Loucy (cell line): ENCODE results near the gene CYTH3.

Source experiments
- H2AFZ ChIP-seq: fragments of 200-600 bp; sonication (generic); 2 replicates; pipeline ENCODE4 v1.6.0; 2016; ENCODE audit warnings: antibody characterized with exemption, mild to moderate bottlenecking, low read length, moderate library complexity
- H3F3A ChIP-seq: fragments of 200-600 bp; 2 replicates; pipeline ENCODE4 v1.6.0; 2016; ENCODE audit warnings: antibody characterized with exemption, low read depth, mild to moderate bottlenecking
- H3K27me3 ChIP-seq: fragments of 200-600 bp; sonication (generic); 2 replicates; pipeline ENCODE4 v1.6.1; 2014; ENCODE audit warnings: low read length, mild to moderate bottlenecking; ENCODE audit not compliant: insufficient read depth, poor library complexity, severe bottlenecking
- H3K36me3 ChIP-seq: fragments of 200-600 bp; sonication (generic); 2 replicates; pipeline ENCODE4 v1.6.1; 2016; ENCODE audit warnings: low read length; ENCODE audit not compliant: insufficient read depth
- H3K4me1 ChIP-seq: fragments of 200-600 bp; sonication (generic); 2 replicates; pipeline ENCODE4 v1.5.1; 2014; ENCODE audit warnings: low read length, mild to moderate bottlenecking; ENCODE audit not compliant: insufficient read depth, poor library complexity, severe bottlenecking
- H3K4me2 ChIP-seq: fragments of 200-600 bp; sonication (generic); 2 replicates; pipeline ENCODE4 v1.6.0; 2014; ENCODE audit warnings: antibody characterized with exemption, low read length, low read depth, mild to moderate bottlenecking; ENCODE audit not compliant: poor library complexity, severe bottlenecking
- H3K4me3 ChIP-seq: fragments of 200-600 bp; sonication (generic); 2 replicates; pipeline ENCODE4 v1.5.1; 2014; ENCODE audit warnings: low read length, mild to moderate bottlenecking, mixed read lengths; ENCODE audit not compliant: poor library complexity, severe bottlenecking
- H3K79me2 ChIP-seq: fragments of 200-600 bp; sonication (generic); 2 replicates; pipeline ENCODE4 v1.6.1; 2014; ENCODE audit warnings: low read length; ENCODE audit not compliant: insufficient read depth
- H3K9ac ChIP-seq: fragments of 200-600 bp; sonication (generic); 2 replicates; pipeline ENCODE4 v1.6.0; 2014; ENCODE audit warnings: mild to moderate bottlenecking, low read depth, low read length, moderate library complexity; ENCODE audit not compliant: poor library complexity, severe bottlenecking
- H3K9me2 ChIP-seq: fragments of 200-600 bp; sonication (generic); replicated peaks from 2 replicates; pipeline ENCODE4 v1.6.1; 2016; ENCODE audit warnings: low read depth, low read length, mixed read lengths
- H3K9me3 ChIP-seq: fragments of 200-600 bp; sonication (generic); 2 replicates; pipeline ENCODE4 v1.6.1; 2014; ENCODE audit warnings: mild to moderate bottlenecking, antibody characterized with exemption, low read length, low read depth; ENCODE audit not compliant: insufficient read depth
- H4K20me1 ChIP-seq: fragments of 200-600 bp; sonication (generic); 2 replicates; pipeline ENCODE4 v1.6.0; 2014; ENCODE audit warnings: antibody characterized with exemption, low read length, mild to moderate bottlenecking; ENCODE audit not compliant: insufficient read depth, poor library complexity, severe bottlenecking
- CTCF ChIP-seq: fragments of 200-600 bp; sonication (generic); conservative IDR thresholded peaks from 2 replicates; pipeline ENCODE4 v1.5.1; 2014; ENCODE audit warnings: mild to moderate bottlenecking, antibody characterized with exemption, low read length
- EZH2phosphoT487 ChIP-seq: fragments of 200-600 bp; IDR thresholded peaks from 2 replicates; pipeline ENCODE4 v1.6.1; 2018; ENCODE audit warnings: antibody characterized with exemption, mild to moderate bottlenecking, moderate library complexity, borderline replicate concordance

The CYTH3 gene

GRCh38 chr7:6170571-6171531, 101.6 kb downstream of the CYTH3 start:
- H3K9me3 ChIP-seq: no peaks in the 10 kb centered on the region
- TF ChIP-seq EZH2phosphoT487 (no peak), CTCF (no peak)
- H3K4me2 ChIP-seq: no peak overlapping the region
- no peak overlapping the region for H3K4me3 ChIP-seq
- no peak overlapping the region for H3K9ac ChIP-seq
- H2AFZ ChIP-seq: no peak overlapping the region
- no peaks in the 10 kb centered on the region for H4K20me1 ChIP-seq
- no peaks in the 10 kb centered on the region for H3K27me3 ChIP-seq
- no peaks in the 10 kb centered on the region for H3K9me2 ChIP-seq
- no peaks in the 10 kb centered on the region for H3K79me2 ChIP-seq
- no peaks in the 10 kb centered on the region for H3K36me3 ChIP-seq
- H3F3A ChIP-seq: no peaks in the 10 kb centered on the region
- no peaks in the 10 kb centered on the region for H3K4me1 ChIP-seq

- Histone ChIP-seq H3K9ac (no peak overlapping the region), H4K20me1 (no peaks in the 10 kb centered on the region), H3K4me2 (no peak overlapping the region), H3K4me3 (no peak overlapping the region), H2AFZ (no peak overlapping the region), H3K36me3 (no peaks in the 10 kb centered on the region), H3K79me2 (no peaks in the 10 kb centered on the region), H3K9me3 (no peaks in the 10 kb centered on the region), H3K4me1 (no peaks in the 10 kb centered on the region), H3K9me2 (no peaks in the 10 kb centered on the region), H3F3A (no peaks in the 10 kb centered on the region), H3K27me3 (no peaks in the 10 kb centered on the region)
- no peak for TF ChIP-seq EZH2phosphoT487
- no peak for TF ChIP-seq CTCF
These were observed 102.5 kb downstream of the CYTH3 start for GRCh38 chr7:6169805-6170520.

GRCh38 chr7:6168477-6168868, 104.0 kb downstream of the CYTH3 start:
- no peaks in the 10 kb centered on the region for H3K4me1 ChIP-seq
- no peak overlapping the region for H3K4me2 ChIP-seq
- no peaks in the 10 kb centered on the region for H3K27me3 ChIP-seq
- no peak overlapping the region for H2AFZ ChIP-seq
- no peak for TF ChIP-seq EZH2phosphoT487
- TF ChIP-seq CTCF: no peak
- no peaks in the 10 kb centered on the region for H4K20me1 ChIP-seq
- H3K79me2 ChIP-seq: no peaks in the 10 kb centered on the region
- H3K36me3 ChIP-seq: no peaks in the 10 kb centered on the region
- H3K9me3 ChIP-seq: no peaks in the 10 kb centered on the region
- no peaks in the 10 kb centered on the region for H3K9me2 ChIP-seq
- H3F3A ChIP-seq: no peaks in the 10 kb centered on the region
- H3K9ac ChIP-seq: no peak overlapping the region
- H3K4me3 ChIP-seq: no peak overlapping the region
